Kidney capillary endothelial cell (primary cell): ENCODE measurements around the gene SPRED2.

Experiments
- DNase-seq: peaks from one replicate; pipeline ENCODE4 v3.0.0-alpha.2; 2018; ENCODE audit warnings: low spot score

SPRED2 gene

GRCh38 chr2:65277791-65278483, 154.5 kb downstream of the SPRED2 start:
- no peak for DNase-seq

- DNase-seq = no peak
Observed at GRCh38 chr2:65277118-65277517, 155.3 kb downstream of the SPRED2 start.

GRCh38 chr2:65276609-65277008, 155.8 kb downstream of the SPRED2 start:
- no peak for DNase-seq

GRCh38 chr2:65275141-65275915, 157.1 kb downstream of the SPRED2 start:
- DNase-seq = no peak

- no peak for DNase-seq
Observed at GRCh38 chr2:65273344-65273743, 159.1 kb downstream of the SPRED2 start.

GRCh38 chr2:65268957-65269356, 163.4 kb downstream of the SPRED2 start:
- no peak for DNase-seq

GRCh38 chr2:65267008-65267407, 165.4 kb downstream of the SPRED2 start:
- DNase-seq = no peak

- DNase-seq = no peak
Observed at GRCh38 chr2:65265671-65266045, 166.7 kb downstream of the SPRED2 start.

GRCh38 chr2:65264821-65265670, 167.4 kb downstream of the SPRED2 start:
- peak; percentile 65 for DNase-seq

- DNase-seq = no peak
Observed at GRCh38 chr2:65263986-65264385, 168.4 kb downstream of the SPRED2 start.

- DNase-seq = no peak
Observed at GRCh38 chr2:65263262-65263661, 169.1 kb downstream of the SPRED2 start.

- DNase-seq = no peak
Observed at GRCh38 chr2:65261676-65262075, 170.7 kb downstream of the SPRED2 start.
